Measurements from ENCODE around the gene LZTR1. TPM values are rescaled to one million over a fixed set of nuclear protein-coding genes. Genes with fewer than 3 reads are reported as not detected.
"Not testable (repeated sequence)": the region's sequence is repeated elsewhere in the genome, so short reads cannot be mapped to it uniquely, and the experiment has no call there.

Gene LZTR1
- total and polyA plus RNA-seq, 2 of the 4 experiments (the other 2 are of a cell fraction) = 22.8 to 41.3 TPM

DNA sequence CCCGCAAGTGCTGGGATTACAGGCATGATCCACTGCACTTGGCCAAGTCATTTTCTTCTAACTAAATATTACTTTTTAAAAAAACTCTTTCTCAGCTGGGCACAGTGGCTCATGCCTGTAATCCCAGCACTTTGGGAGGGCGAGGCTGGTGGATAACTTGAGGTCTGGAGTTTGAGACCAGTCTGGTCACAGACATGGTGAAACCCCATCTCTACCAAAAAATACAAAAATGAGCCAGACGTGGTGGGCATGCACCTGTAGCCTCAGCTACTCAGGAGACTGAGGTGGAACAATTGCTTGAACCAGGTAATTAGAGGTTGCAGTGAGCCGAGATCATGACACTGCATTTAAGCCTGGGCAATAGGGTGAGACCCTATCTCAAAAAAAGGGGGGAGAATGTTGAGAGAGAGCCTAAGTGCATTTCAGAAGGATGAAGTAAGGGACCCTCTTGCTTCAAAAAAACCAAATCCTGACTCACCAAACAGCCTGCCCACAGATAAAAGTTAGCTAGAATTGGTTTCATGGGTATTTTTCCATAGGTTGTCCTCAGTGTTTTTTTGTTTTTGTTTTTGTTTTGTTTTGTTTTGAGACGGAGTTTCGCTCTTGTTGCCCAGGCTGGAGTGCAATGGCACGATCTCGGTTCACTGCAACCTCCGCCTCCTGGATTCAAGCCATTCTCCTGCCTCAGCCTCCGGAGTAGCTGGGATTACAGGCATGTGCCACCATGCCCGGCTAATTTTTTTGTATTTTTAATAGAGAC lies 46.1 kb upstream of the LZTR1 start:
- peaks cover 10% of the 10 kb centered on the region for H3K4me1 ChIP-seq (ENCODE audit: control insufficient read depth, insufficient read depth, low read length)
- H3K23ac ChIP-seq (ENCODE audit: low read depth, low read length); H4K91ac ChIP-seq (ENCODE audit: insufficient read depth, low read depth, low read length); ATAC-seq (ENCODE audit: low read depth); H2AK5ac ChIP-seq (ENCODE audit: low read depth, low read length); H3K4ac ChIP-seq (ENCODE audit: low read depth, low read length); dilution Hi-C loops (cut with HindIII; ENCODE audit: low sequenced_read_pairs, unreplicated experiment); H2BK15ac ChIP-seq (ENCODE audit: low read depth, low read length); H3K4me3 ChIP-seq (ENCODE audit: insufficient read depth, low read depth, low read length); DNase-seq; H3K9ac ChIP-seq (ENCODE audit: low read depth, low read length); in situ Hi-C loops (cut with MboI; ENCODE audit: low sequenced_read_pairs); H3K27ac ChIP-seq (ENCODE audit: insufficient read depth, low read length); H3K56ac ChIP-seq (ENCODE audit: extremely low read depth, insufficient read depth, low read length); intact Hi-C loops (cut with micrococcal nuclease); H2AFZ ChIP-seq (replicated peaks; ENCODE audit: low read length, poor library complexity); H3K4me2 ChIP-seq (ENCODE audit: low read depth, low read length); BruUV-seq (replicated peaks); H3K14ac ChIP-seq (replicated peaks; ENCODE audit: low read depth, low read length); POLR2A ChIA-PET (ENCODE audit: unreplicated experiment); H3K18ac ChIP-seq (ENCODE audit: low read depth, low read length); H2AK9ac ChIP-seq (replicated peaks; ENCODE audit: low read depth, low read length, poor library complexity); H4K8ac ChIP-seq (ENCODE audit: low read depth in 2 of 2, low read length in 2 of 2); H4K5ac ChIP-seq (ENCODE audit: low read depth, low read length); H3K27me3 ChIP-seq (ENCODE audit: control insufficient read depth, insufficient read depth, low read length); H2BK5ac ChIP-seq (ENCODE audit: low read depth, low read length, poor library complexity, severe bottlenecking); CTCF ChIA-PET; H3K9me3 ChIP-seq (ENCODE audit: control insufficient read depth, insufficient read depth, low read length); H2BK120ac ChIP-seq (ENCODE audit: low read depth, low read length); H2BK20ac ChIP-seq (ENCODE audit: low read depth, low read length): not testable (repeated sequence)
- peaks cover 17 to 66% of the 10 kb centered on the region in 2 experiments for H3K79me1 ChIP-seq (ENCODE audit: low read depth in 1 of 2, low read length in 2 of 2)
- 98% methylated on average over 7 of the region's 11 CpGs; no CpG with 5 or more reads in 1 of the 2 experiments for WGBS, 2 experiments (ENCODE audit: extremely low coverage in 2 of 2, insufficient read length in 1 of 2)
- H3K36me3 ChIP-seq (ENCODE audit: control insufficient read depth, insufficient read depth, low read length) = peaks cover 30% of the 10 kb centered on the region
- peaks cover 94% of the 10 kb centered on the region for H4K20me1 ChIP-seq (ENCODE audit: insufficient read depth, low read length)
- peaks cover 22% of the 10 kb centered on the region for H3K9me1 ChIP-seq (ENCODE audit: insufficient read depth, low read length)
